Cardiac muscle cell (in vitro differentiated cells and primary cell): ENCODE results near the gene CHD9. TPM values are rescaled to one million over a fixed set of nuclear protein-coding genes. Genes with fewer than 3 reads are reported as not detected.
A peak's percentile ranks its signal among the peaks of the same experiment; 100 is the strongest.

Source experiments
- DNase-seq, 2 donors: peaks; one replicate each; pipeline versions ENCODE4 v3.0.0 to v3.0.0-alpha.2; 2010 to 2017; ENCODE audit warnings: low read depth in 1 of 2, low spot score in 1 of 2
- H3K27ac ChIP-seq: fragments of 200-600 bp; sonication (generic); 2 replicates; pipeline ENCODE4 v1.5.1; 2016
- H3K27me3 ChIP-seq: fragments of 200-600 bp; sonication (generic); 2 replicates; pipeline ENCODE4 v1.6.0; 2016; ENCODE audit warnings: control low read depth
- H3K36me3 ChIP-seq: fragments of 200-600 bp; sonication (generic); 2 replicates; pipeline ENCODE4 v1.5.1; 2016; ENCODE audit warnings: control low read depth
- H3K4me1 ChIP-seq: fragments of 200-600 bp; sonication (generic); 2 replicates; pipeline ENCODE4 v1.8.1; 2017; ENCODE audit warnings: low read depth, mild to moderate bottlenecking, mixed run types
- H3K4me3 ChIP-seq: fragments of 200-600 bp; sonication (generic); 2 replicates; pipeline ENCODE4 v1.5.1; 2016; ENCODE audit warnings: mild to moderate bottlenecking
- H3K9me3 ChIP-seq: fragments of 200-600 bp; sonication (generic); 2 replicates; pipeline ENCODE4 v1.5.1; 2017; ENCODE audit warnings: low read depth, mild to moderate bottlenecking, control low read depth
- polyA plus RNA-seq: library from polyadenylated mRNA; unstranded; fragments of >200 nt; fragmentation: Nextera tagmentation; extraction: Ambion mirVana; gene quantifications from 2 replicates; pipeline ENCODE4 v1.2.1, GENCODE V29; 2016
- total RNA-seq: library from RNA; depleted of rRNA; stranded (reverse); fragments of >200 nt; gene quantifications from 2 replicates; pipeline ENCODE4 v1.2.3, GENCODE V29; 2016
- TF ChIP-seq, protein P1 (sequence below): IDR thresholded peaks from 2 replicates; pipeline ENCODE4 v1.5.1; 2012; ENCODE audit warnings: low read depth, mild to moderate bottlenecking, low read length

The CHD9 gene
- total and polyA plus RNA-seq, 2 experiments from 2014 or later: 54.8 to 78.9 TPM

DNA sequence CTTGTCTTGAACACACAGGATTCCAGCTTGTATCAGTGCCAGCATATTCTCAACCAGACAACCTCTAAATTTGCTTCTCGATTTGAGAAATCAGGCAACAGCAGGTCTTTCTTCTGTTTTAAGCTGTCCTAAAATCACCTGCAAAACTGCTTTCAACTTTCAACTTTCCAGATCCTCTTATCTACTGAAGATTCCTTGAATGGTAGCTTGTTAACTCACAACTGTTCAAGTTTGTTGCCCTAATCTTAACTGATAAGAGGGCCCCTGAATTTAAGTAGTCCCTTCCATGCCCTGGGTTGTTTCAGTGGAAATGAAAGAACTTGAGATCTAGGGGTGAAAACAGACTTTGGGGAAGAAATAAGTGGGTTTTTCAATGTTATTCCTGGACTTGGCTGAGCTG, 57.2 kb downstream of the CHD9 start:
- peaks cover 14% of the 10 kb centered on the region for H3K4me1 ChIP-seq
- peak overlapping the region; percentile 58 for H3K27ac ChIP-seq
- no peaks in the 10 kb centered on the region for H3K27me3 ChIP-seq
- TF ChIP-seq, protein P1, sequence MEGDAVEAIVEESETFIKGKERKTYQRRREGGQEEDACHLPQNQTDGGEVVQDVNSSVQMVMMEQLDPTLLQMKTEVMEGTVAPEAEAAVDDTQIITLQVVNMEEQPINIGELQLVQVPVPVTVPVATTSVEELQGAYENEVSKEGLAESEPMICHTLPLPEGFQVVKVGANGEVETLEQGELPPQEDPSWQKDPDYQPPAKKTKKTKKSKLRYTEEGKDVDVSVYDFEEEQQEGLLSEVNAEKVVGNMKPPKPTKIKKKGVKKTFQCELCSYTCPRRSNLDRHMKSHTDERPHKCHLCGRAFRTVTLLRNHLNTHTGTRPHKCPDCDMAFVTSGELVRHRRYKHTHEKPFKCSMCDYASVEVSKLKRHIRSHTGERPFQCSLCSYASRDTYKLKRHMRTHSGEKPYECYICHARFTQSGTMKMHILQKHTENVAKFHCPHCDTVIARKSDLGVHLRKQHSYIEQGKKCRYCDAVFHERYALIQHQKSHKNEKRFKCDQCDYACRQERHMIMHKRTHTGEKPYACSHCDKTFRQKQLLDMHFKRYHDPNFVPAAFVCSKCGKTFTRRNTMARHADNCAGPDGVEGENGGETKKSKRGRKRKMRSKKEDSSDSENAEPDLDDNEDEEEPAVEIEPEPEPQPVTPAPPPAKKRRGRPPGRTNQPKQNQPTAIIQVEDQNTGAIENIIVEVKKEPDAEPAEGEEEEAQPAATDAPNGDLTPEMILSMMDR: no peak
- H3K36me3 ChIP-seq: no peaks in the 10 kb centered on the region
- peak in 1 of 2 donors; percentile 26 for DNase-seq
- H3K9me3 ChIP-seq: no peaks in the 10 kb centered on the region
- H3K4me3 ChIP-seq: no peak overlapping the region

DNA sequence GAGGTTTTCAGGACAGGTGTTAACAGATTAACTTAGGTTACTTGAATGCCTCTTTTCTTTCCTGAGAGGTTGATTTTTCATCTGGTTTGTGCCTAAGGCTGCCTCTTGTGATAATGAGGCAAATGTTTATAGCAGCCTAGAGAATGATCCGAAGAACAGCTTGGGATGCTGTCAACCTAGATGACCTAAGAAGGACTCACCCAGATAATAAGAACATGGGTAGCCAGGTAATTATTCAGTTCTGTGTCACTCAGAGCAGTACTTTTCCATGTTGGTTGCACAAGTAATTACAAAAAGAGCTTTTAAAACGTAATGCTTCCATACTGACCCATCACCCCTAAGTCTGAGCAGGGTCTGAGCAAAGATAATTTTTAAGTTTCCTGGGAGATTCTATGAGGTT, 60.3 kb downstream of the CHD9 start:
- no peaks in the 10 kb centered on the region for H3K9me3 ChIP-seq
- TF ChIP-seq, protein P1: no peak
- no peak for DNase-seq
- H3K4me1 ChIP-seq: peaks cover 14% of the 10 kb centered on the region
- H3K36me3 ChIP-seq: no peaks in the 10 kb centered on the region
- no peak overlapping the region for H3K4me3 ChIP-seq
- H3K27ac ChIP-seq: no peak overlapping the region
- no peaks in the 10 kb centered on the region for H3K27me3 ChIP-seq

DNA sequence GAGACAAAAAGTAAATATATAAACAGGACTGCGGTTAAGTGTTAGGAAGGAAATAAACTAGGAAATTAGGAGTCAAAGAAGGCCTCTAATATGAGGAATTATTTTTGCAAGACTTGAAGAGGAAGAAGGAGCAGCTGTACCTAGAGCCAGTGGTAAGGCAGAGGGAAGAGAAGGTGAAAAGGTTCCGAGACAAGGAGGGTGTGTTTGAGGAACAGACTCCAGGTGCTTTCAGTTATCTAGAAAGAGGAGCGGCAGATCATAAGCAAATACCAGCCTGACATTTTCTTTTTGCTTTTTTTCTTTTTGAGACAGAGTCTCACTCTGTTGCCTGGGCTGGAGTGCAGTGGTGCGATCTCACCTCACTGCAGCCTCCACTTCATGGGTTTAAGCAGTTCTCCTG, 61.0 kb downstream of the CHD9 start:
- Histone ChIP-seq H3K9me3 (no peaks in the 10 kb centered on the region), H3K4me1 (peaks cover 14% of the 10 kb centered on the region), H3K4me3 (no peak overlapping the region), H3K27ac (no peak overlapping the region), H3K27me3 (no peaks in the 10 kb centered on the region), H3K36me3 (no peaks in the 10 kb centered on the region)
- no peak for DNase-seq
- TF ChIP-seq, protein P1: no peak

DNA sequence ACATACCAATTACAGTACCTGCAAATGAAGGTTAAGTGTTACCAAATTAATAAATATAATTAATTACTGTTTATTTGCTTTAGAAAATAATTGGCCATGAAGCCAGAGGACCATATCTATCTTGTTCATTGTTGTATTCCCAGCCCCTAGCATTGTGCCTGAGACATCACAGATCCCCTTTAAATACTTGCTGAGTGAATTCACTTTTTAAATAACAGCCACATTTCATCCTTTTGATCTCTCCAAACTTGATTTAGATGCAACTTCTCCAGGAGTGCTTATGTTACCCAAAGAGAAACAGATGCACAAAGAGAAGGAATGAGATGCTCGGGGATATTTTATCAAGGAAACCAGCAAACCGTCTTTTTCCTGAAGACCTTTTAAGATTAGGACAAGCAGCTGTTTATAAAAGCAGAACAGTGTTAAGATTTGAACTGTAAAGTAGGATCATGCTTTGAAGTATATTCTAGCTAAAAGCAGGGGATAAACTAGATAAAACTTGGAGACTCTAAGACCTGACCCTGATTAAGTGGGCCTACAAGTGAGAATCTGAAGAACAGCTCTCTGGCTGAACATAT, 66.3 kb downstream of the CHD9 start:
- Histone ChIP-seq H3K9me3 (no peaks in the 10 kb centered on the region), H3K27me3 (no peaks in the 10 kb centered on the region), H3K4me3 (no peak overlapping the region), H3K36me3 (no peaks in the 10 kb centered on the region), H3K27ac (peak overlapping the region; percentile 76), H3K4me1 (no peaks in the 10 kb centered on the region)
- DNase-seq: no peak
- TF ChIP-seq, protein P1: no peak

DNA sequence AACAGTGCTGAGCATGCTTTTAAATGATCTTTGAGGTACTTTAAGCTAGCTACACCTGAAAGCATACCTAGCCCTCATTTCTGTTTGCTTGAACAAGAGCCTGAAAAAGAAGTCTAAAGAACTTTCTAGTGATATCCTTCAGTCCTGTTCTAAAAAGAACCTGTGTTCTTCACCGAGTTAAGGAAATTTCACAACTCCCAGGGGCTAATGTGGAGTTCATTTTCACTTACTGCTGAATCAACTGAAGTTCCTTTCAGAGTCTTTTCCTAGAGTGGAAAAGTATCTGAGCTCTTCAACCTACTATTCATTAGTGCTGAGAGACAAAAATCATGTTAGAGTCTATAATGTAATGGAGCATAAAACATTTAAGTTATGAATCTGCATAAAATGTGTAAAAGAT, 66.9 kb downstream of the CHD9 start:
- TF ChIP-seq, protein P1: no peak
- no peaks in the 10 kb centered on the region for H3K4me1 ChIP-seq
- no peaks in the 10 kb centered on the region for H3K9me3 ChIP-seq
- H3K27ac ChIP-seq: peak overlapping the region; percentile 76
- H3K27me3 ChIP-seq: no peaks in the 10 kb centered on the region
- peak in 1 of 2 donors; percentile 52 for DNase-seq
- no peak overlapping the region for H3K4me3 ChIP-seq
- H3K36me3 ChIP-seq: no peaks in the 10 kb centered on the region
